ENCODE results near the gene TSPAN11.

DNA sequence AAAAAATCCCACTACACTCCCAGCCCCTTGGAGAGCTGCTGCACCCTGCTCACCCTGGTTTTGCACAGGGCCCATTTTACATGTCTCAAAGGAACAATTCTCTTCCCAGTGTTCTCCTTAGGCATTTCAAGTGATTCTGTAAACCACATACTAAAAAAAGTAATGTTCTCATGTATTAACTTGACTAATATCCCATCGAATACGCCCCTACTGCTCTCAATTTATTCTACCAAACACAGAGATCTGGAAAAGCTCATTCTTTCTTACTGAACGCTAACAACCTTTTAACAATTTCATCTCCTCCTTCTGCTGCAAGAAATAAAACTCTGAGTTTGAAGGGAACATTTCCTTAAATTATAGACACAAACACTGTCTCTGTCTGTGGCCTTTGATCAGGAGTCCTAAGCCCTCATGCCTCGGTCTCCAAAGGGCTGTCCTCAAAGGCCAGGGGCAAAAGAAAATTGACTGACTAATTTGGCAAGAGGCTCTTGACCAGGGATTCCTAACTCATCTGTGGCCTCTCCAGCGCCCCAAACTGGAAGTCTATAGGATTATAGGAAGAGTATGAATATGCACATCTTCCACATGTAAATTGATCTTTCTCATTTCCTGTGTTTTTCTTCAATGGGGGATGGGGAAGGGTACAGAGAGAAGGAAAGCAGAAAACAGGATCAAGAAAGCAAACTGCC is 17.1 kb upstream of the TSPAN11 start:
- no peak for TF ChIP-seq POLR2AphosphoS5 (IDR thresholded peaks at IDR 0.05; ENCODE audit: low read depth, low read length)
- no peak for TF ChIP-seq POLR2A (IDR thresholded peaks at IDR 0.05; ENCODE audit: low read depth, low read length)
